NCI-H2196 (cell line): ENCODE data around the gene GATD1.
A peak's percentile ranks its signal among the peaks of the same experiment; 100 is the strongest.

Experiments
- DNase-seq: peaks from one replicate; lab custom pipeline; 2025; ENCODE audit not compliant: unreplicated experiment; lab: John Stamatoyannopoulos, UW

GATD1 gene

DNA sequence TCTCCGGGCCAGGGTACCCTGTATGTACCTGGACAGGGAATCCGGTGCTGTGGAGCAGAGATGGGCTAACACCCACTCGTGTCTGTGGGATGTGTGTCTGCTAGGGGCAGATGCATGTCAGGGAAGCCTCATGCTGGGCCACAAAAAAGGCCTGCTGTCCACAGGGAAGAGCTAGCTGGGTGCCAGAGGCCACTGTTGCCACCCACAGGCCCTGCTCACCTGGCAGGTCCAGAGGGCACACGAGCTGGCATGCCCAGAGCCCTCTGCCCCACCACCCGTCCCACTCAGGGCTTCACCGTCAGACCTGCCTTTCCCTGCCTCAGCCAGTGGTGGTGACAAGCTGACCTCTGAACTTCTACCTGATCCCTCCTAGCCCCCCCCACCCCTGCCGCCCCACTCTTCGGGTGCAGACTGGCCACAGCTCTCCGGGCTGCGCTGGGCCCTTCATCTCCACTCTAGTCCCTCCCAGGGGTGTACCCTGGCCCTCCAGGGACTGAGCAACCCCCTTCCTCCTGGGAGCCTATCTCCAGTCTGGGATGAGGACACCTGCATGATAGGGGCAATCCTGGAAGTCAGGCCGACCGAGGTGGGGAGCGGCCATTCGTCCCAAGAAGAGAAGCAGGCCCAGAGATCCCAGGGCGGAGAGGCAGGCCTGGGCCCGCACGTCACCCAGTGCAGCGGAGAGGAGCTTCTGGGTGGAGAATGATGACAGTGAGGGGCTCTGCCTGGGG is 19.4 kb upstream of the GATD1 start:
- DNase-seq, result no peak

DNA sequence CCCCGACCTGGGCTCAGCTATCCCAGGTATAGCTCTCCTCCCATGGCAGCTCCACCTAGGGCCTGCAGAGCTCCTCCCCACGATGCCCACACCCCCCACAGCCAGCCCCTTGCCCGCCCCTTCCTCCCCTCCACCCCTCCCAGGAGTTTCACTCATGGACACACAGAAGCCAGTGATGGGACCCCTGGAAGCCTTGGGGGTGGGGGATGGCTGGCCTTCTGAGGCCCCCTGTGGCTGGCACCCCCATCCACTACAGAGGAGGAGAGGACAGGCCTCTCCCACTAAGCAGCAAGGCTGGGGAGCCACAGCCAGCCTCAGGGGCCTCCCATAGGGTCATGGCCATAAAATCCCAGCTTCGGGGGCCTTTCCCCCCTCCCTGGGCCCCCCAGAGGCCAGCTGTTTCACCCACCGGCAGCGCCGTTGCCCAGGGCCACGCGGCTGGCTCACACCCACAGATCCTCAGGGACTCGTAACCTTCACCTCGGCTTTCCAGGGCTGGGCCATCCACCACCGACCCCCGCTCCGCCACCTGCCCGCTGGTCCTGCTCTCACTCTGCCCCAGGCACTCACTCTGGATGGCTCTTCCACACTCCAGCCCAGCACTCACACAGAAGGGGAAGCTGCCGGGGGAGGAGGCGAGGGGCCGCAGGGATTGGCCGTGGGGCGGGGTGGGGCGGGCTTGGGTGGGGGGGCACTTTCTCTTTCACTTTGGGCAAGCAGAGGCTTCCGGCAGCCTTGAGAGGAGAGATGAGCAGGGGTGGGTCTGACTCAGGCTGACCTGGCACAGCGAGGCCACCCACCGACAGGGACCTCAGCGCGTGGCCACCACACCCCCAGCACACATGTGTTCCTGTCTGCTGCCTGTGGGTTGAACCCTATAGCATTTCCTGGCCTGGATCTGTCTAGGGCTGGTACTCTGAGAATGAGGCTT is 18.6 kb upstream of the GATD1 start:
- DNase-seq, result peak; percentile 75

DNA sequence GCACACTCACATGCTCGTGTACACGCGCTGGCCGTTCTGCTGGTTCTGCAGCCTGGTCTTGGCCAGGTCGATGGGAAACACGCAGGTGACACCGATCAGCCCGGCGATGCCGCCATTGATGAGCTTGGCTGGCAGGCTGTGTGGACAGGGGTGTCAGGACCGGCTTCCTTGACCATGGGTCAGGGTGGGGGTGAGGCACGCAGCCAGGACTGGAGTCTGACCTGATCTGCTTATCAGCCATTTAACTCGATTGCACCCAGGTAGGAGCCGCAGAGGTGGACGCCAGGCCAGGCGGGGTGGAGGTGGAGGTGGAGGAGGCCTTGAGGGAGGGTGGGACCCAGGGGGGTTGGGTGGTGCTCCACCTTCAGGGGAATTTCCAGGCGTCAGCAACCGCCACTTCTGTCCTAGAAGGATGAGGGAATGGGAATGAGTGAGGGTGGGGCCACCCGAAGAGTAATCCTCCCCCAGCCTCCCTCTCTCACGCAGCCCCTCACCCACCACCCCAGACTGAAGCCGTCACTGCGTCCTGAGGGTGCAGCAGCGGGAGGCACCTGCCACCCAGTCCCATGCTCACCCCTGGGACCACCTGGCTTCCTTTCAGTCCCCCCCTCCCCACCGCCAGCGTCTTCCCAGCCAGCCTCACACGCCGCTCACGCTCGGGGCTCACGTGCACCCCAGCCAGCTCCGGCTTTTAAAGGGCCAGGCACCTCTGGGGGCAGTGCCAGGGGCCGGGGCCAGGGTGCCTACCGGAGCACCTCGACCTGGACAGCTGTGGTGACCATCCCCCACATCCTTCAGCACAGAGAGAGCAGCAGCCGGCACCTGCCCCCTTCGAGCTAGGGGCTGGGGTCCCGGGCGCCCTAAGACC is 17.7 kb upstream of the GATD1 start:
- DNase-seq, result peak; percentile 47

DNA sequence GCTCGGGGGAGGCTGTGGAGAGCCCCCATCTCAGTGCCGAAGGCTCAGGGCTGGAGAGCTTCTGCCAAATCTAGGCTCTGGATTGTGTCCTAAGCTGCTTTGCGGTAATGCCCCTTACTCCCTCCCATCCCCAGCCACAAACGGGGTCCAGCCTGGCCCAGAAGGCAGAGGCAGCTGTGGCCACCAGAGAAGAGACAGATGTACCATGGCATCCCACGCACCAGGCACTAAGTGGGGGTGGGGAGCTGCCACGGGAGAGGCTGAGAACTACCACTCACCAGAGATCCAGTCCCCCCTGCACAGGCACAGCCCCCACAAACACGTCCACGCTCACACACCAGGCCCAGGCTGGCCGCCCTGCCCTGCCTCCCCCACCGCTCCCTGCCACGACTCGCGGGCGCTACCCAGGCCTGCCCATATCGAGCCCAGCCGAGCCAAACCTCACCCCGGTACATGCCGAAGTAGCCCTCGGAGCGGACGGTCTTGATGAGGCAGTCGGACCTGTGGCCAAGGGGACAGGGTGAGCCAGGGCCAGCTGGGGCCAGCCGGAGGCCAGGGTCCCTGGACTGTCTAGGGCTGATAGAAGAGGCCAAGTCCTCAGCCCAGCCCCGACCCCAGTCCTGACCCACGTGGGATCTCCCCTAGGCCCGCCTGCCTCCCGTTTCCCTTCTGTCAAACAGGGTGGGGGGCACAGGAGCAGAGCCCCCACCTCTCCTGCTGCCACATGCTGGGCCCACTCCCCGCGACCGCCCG is 16.9 kb upstream of the GATD1 start:
- no peak for DNase-seq

DNA sequence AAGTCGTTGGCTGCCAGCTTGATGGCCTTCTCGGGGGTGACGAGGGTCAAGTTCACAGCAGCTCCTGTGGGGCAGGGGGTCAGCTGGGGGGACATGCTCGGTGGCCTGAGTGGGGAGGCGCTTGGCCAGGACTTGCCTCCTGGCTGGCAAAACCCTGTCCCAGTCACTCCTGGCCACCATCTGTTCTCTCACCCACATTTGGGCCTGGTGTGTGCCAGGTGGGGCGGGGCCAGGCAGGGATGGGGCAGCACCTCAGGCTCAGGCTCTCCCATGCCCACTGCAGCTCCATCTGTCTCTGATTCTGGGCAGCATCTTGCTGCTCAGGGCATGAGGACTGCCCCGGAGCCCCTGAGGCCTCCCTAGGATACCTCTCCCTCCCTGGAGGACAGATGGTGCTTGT is 16.3 kb upstream of the GATD1 start:
- DNase-seq, result no peak

DNA sequence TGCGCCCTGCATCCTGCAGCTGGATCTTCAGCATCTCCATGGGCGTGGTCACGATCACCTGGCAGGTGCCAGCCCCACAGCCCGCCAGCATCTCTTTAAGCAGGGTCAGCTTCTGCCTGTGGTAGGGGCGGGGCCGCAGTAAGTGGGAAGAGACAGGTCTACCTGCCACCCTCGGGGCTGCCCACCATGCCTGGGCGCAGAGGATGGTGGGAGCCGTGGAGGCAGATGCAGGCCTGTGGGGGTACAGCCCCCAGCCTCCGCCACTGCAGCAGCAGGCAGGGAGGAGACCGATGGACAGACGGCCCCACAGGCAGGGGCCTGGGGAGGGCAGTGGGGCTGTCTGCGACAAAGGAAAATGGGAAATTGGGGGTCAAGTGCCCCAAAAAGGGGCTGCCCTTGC is 15.6 kb upstream of the GATD1 start:
- DNase-seq, result no peak

DNA sequence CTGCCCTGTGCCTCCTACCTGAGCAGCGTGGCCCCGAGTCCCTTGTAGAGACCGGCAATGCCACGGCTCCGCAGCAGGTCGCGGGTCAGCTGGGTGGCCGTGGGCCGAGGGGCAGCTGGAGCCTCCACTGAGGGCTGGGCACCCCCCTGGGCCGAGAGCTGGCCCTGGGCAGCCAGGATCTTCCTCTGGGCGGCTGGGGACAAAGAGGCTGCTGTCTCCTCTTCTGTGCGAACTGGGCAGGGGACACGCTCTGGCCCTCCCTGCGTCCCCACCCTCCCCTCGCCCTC is 15.2 kb upstream of the GATD1 start:
- no peak for DNase-seq

DNA sequence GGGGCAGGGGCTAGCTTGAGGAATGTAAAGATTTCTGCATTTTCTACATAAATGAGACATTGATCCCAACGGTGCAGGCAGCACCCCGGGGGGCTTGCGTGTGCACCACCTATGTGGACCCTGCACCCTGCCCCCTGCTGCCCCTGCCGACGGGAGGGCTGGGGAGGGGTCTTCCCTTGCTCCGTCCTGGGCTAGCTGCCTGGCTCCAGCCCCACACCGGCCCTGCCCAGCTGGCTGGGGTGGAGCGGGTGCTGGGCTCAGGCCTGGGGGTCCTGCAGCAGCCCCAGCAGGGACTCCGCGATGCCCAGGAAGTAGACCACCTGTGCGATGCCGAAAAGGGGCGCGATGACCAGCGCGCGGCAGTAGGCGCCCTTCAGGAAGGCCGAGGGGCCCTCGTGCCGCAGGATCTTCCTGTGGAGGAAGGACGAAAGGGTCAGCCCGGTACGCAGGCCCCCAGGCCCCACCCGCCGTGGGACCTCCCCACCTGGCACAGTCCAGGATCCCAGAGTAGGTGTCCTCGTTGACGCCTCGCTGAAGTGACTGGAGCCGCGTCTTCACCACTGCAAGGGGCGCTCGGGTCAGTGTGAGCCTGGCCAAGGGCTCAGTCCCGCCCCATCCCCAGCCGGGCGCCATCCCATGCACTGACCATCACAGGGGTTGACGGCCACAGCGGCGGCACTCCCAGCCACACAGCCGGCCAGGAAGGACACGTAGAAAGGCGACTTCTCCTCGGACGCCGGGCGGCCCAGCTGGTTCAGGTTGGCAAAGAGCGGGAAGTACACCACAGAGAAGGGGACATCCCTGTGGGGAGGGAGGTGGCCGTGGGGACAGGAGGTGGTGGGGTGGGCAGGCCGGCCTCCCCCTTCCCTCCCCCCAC is 14.6 kb upstream of the GATD1 start:
- DNase-seq, result no peak

DNA sequence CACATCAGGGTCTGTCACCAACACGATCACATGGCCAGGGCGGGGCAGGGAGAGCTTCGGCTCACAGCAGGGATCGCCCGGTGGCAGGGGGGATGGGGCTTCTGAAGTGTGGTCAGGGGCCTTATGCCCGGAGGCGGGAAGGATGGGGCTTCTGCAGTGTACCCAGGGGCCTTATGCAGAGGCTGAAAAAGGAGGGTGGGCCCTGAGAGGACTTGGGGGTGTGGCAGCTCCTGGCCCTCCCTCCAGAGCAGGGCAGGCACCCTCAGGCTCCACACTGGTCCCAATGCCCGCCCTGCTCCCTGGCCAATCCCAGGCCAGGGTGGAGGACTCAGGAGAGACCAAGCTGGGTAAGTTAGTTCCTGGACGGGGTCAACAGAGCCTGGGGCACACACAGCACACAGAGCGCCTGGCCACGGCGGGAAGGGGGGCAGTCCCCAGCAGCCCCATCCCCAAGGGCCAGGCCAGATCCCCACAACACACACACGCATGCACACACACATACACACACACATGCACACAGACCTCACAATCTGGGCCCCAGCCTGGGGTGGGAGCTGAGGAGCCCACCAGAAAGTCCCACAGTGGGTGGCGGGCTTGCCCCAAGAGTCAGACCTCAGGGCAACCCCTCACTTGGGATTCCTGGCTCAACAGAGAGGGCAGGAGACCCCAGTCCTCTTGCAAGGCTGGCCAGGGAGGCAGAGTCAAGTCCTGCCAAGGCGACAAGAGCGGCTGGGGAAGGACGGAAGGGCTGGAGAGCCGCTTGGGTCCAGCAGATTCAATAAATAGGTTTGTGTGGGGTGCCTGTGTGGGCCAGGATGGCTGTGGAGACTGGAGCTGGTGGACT is 13.7 kb upstream of the GATD1 start:
- no peak for DNase-seq

DNA sequence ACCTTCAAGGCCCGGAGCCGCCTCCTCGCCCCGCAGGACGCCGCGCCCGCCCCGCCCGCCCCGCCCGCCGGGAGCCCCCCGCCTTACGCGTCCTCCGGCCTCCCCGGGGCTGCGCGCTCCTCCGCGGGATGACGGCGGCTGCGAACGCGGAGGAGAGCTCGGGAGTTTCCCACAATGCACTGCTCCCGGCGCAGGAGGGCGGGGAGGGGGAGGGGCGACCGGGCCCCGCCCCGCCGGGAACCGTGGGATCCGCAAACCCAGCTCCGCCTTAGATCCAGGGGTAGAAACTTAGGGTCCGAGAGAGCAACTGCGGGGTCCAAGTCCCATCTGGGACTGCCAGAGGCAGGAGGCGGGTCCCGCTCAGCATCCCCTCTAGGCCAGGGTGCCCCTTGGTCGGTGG is 12.7 kb upstream of the GATD1 start, which contains the start of gene CEND1:
Gene CEND1, minus strand, starts transcription at position 148 of the 400 bp plus-strand sequence. CDS start 1,514 bp downstream, outside the sequence.
- DNase-seq, result peak; percentile 57

DNA sequence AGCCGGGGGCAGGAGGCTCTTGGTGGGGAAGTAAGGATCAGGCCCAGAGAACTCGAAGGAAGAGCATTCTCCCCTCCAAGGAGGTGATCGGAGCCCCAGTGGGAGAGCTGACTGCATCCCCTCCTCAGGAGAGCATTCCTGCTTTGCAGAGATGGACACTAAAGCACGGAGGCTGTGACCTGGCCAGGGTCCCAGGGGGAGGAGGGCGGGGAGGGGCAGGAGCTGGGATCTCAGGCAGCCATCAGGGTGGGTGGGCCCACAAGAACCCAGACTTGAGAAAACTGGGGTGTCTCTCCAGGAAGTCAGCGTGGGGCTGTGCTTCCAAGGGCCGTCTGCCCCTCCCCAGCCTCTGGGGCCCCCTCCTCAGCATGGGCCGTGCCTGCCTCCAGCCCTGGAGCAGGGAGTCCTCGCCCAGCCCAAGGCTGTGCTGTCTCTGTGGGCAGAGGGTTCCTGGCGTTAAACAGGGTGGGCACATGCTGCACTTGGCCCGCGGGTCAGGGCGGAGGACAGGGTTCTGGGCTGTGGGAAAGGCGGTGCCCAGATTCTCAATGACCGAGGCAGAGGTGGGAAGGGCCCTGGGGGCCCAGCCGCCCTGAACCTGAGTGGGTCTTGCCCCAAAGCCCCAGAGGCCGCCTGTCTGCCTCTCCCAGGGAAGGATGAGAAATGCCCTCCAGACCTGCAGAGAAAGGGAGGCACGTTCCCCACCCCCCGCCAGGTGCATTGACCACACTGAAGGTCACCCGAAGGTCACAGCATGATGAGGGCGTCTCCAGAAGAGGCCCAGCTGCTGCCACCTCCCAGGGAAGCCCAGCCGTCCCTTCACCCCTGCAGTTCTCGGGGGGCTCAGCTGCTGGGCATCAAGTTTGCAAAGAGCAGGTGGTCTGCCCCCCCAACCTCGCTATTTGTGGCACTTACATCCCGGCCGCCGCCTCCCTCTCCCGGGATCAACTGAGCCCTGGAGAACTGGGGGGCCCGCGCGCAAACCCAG is 12.0 kb upstream of the GATD1 start:
- no peak for DNase-seq

DNA sequence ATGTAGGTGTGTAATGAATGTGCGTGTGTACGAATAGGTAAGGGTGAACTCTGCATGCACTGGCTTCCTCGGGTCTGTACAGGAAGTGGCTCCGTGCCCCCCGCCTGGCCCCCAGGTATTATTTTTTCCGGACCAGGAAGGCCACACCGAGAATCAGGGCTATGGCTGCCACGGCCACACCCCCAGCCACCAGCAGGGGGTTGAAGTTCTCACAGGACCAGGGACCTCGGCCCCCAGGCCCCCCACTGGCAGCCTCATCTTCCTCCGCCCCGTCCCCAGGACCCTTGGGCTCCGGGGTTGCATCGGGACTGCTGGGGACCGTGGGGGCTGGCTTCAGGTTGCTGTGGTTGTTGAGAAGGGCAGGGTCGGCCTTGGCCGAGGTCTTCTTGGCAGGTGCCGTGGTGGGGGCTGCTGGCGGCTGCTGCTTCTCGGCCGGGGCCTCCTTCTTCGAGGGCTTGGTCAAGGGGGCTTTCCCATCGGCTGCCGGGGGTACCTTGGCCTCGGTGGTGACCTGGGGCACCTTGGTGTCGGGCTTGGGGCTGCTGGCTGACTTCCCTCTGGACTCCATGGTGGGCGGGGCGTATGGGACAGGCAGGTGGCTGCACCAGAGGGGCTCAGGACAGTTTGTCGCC is 10.8 kb upstream of the GATD1 start:
- no peak for DNase-seq

DNA sequence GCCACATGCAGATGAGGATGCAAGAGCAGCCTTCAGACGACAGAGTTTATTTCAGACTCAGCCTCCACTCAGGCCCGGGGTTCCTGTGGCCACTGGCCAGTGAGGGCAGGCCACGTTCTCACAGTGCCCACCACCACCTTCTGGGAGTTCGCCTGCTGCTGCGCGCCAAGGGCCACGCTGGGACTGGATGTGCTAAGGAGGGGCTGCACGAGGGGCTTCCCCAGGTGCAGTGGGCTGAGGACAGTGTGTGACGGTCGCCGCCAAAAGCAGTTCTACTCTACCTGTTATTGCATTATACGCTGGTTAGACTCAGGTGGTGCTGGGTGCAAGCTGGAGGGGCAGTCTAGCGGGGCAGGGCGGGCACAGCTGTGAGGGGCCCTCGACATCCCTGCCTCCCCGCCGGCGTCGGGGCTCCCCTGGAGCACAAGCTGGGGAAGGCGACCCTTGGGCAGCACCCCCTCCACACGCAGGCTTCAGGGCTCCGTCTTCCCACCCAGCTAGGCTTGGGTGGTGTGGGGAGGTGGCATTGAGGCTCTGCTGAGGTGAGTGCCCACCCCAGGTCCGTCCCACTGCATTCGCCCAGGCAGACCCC is 9.9 kb upstream of the GATD1 start:
- DNase-seq, result no peak

DNA sequence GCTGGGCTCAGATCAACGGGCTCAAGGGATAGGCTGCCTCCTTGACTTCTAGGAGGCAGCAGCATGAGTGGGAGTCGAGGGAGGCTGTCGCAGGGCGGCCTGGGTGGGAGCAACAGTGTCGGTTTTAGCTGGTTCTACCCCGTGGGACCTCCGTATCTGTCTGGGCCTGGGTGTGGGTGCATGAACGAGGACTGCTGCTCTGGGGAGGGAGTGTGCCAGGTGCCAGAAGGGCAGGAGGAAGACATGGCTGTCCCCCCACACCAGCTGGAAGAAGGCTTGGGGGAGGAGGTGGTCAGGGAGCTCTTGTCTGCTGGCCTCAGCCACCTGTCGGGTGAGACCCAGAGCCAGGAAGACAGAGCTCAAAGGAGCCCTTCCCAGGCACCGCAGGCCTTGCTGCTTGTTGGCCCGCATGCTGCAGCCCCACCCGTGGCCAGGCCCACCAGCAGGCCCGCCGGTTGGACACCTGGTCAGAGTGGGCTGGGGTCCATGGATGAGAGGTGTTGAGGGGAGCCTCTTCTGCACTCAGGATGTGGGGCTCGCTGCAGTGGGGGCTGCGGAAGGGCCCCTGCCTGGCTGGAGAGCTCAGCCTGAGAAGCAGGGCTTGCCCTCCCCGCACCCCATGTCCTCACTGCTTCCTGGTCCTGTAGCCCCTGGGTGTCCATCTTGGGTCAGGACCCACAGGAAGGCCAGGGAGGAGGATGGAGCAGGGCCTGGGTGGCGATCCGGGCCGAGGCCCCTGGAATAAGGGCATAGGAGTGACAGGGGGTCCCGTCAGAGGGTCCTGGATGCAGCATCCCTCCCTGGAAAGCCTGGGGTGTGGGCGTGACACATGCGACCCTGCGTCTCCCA is 9.2 kb upstream of the GATD1 start:
- no peak for DNase-seq

DNA sequence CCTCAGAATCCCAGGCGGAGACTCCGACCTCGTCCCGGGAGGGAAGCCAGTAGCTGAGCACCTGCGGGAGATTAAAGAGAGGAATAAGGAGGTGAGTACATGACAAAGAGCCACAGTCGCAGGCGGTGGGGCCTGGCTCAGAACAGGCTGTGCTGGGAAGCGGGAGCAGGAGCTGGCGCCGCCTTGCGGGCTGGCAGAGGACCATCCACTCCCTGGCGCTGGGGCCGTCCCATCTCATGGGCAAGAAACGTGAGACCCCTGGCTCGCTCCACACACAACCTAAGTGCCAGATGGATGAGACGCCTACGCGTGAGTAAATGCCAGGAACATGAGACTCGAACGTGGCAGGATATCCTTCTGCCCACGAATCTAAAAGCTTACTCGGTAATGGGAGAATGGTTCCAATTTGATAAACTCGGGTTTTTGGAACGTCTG is 6.3 kb upstream of the GATD1 start:
- DNase-seq, result no peak
